Panc1 (cell line): ENCODE measurements around the gene C4BPB.

ENCODE experiments used
- POLR2AphosphoS5 ChIP-seq: IDR thresholded peaks from 2 replicates; pipeline ENCODE4 v1.6.1; 2012; ENCODE audit warnings: mild to moderate bottlenecking, low read depth, low read length, moderate library complexity
- TF ChIP-seq, protein P1 (sequence below): fragments of 450-650 bp; IDR thresholded peaks from 2 replicates; pipeline ENCODE4 v1.5.1; 2017; ENCODE audit warnings: mild to moderate bottlenecking
- TF ChIP-seq, protein P2 (sequence below), 2 experiments: IDR thresholded peaks; 2 replicates each; pipeline ENCODE4 v1.6.1; 2011 to 2012; ENCODE audit warnings: low read depth in 2 of 2, control low read depth in 1 of 2, low read length in 1 of 2, mild to moderate bottlenecking in 1 of 2, moderate library complexity in 1 of 2; ENCODE audit not compliant: insufficient read depth in 1 of 2

DNA sequence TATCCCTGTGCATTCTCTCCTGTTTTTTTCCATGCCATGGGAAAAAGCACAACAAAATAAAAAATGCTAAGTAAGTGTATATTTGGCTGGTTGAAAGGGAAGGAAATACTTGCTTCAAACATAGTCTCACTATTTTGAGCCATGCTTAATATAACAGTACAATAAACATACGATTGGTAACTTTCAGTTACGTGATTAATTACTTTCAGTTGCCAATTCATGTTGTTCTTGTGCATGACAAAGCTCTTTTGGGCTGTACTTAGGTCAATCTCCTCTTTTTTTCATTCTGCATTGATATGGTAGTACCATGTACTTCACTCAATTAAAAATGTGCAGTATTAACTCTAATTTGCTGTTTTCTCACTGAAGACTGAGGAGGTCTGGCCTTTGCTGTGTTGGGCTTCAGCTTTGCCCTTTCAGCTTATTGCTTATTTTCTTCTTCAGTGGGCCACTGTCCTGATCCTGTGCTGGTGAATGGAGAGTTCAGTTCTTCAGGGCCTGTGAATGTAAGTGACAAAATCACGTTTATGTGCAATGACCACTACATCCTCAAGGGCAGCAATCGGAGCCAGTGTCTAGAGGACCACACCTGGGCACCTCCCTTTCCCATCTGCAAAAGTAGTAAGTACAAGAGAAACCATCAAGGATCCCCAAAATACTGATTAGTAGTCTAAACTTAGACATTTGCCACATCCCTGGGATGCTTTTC, 2.7 kb downstream of the C4BPB start:
- TF ChIP-seq, protein P1, sequence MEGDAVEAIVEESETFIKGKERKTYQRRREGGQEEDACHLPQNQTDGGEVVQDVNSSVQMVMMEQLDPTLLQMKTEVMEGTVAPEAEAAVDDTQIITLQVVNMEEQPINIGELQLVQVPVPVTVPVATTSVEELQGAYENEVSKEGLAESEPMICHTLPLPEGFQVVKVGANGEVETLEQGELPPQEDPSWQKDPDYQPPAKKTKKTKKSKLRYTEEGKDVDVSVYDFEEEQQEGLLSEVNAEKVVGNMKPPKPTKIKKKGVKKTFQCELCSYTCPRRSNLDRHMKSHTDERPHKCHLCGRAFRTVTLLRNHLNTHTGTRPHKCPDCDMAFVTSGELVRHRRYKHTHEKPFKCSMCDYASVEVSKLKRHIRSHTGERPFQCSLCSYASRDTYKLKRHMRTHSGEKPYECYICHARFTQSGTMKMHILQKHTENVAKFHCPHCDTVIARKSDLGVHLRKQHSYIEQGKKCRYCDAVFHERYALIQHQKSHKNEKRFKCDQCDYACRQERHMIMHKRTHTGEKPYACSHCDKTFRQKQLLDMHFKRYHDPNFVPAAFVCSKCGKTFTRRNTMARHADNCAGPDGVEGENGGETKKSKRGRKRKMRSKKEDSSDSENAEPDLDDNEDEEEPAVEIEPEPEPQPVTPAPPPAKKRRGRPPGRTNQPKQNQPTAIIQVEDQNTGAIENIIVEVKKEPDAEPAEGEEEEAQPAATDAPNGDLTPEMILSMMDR: 0 out of 2 replicates have a peak, but pooled peaks have one; percentile 7
- TF ChIP-seq, protein P2, sequence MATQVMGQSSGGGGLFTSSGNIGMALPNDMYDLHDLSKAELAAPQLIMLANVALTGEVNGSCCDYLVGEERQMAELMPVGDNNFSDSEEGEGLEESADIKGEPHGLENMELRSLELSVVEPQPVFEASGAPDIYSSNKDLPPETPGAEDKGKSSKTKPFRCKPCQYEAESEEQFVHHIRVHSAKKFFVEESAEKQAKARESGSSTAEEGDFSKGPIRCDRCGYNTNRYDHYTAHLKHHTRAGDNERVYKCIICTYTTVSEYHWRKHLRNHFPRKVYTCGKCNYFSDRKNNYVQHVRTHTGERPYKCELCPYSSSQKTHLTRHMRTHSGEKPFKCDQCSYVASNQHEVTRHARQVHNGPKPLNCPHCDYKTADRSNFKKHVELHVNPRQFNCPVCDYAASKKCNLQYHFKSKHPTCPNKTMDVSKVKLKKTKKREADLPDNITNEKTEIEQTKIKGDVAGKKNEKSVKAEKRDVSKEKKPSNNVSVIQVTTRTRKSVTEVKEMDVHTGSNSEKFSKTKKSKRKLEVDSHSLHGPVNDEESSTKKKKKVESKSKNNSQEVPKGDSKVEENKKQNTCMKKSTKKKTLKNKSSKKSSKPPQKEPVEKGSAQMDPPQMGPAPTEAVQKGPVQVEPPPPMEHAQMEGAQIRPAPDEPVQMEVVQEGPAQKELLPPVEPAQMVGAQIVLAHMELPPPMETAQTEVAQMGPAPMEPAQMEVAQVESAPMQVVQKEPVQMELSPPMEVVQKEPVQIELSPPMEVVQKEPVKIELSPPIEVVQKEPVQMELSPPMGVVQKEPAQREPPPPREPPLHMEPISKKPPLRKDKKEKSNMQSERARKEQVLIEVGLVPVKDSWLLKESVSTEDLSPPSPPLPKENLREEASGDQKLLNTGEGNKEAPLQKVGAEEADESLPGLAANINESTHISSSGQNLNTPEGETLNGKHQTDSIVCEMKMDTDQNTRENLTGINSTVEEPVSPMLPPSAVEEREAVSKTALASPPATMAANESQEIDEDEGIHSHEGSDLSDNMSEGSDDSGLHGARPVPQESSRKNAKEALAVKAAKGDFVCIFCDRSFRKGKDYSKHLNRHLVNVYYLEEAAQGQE (IDR thresholded peaks at IDR 0.05; ENCODE audit: insufficient read depth in 1 of 2, low read depth in 2 of 2, low read length in 1 of 2): no peak
- TF ChIP-seq POLR2AphosphoS5: no peak
